ENCODE results near the gene SMG9. TPM values are rescaled to one million over a fixed set of nuclear protein-coding genes. Genes with fewer than 3 reads are reported as not detected.

The SMG9 gene
- total and polyA plus RNA-seq, 2 experiments from 2014 or later, result 54.1 to 59.5 TPM

GRCh38 chr19:43704002-43704705 lies 50.6 kb downstream of the SMG9 start:
- Histone ChIP-seq H3K4me1 (ENCODE audit: low read depth) (no peaks in the 10 kb centered on the region), H3K9me3 (ENCODE audit: low read depth) (no peaks in the 10 kb centered on the region), H3K27me3 (peaks cover 7% of the 10 kb centered on the region), H3K4me3 (no peak overlapping the region), H3K27ac (no peak overlapping the region), H3K36me3 (no peaks in the 10 kb centered on the region)
- DNase-seq (ENCODE audit: low read depth in 1 of 2, low spot score in 1 of 2), result no peak
- TF ChIP-seq CTCF (IDR thresholded peaks at IDR 0.05; ENCODE audit: low read depth, low read length), result no peak

- no peak overlapping the region for H3K4me3 ChIP-seq
- H3K9me3 ChIP-seq (ENCODE audit: low read depth), result no peaks in the 10 kb centered on the region
- H3K4me1 ChIP-seq (ENCODE audit: low read depth), result no peaks in the 10 kb centered on the region
- peaks cover 8% of the 10 kb centered on the region for H3K27me3 ChIP-seq
- H3K27ac ChIP-seq, result no peak overlapping the region
- peak in 1 of 2 donors; percentile 81 for DNase-seq (ENCODE audit: low read depth in 1 of 2, low spot score in 1 of 2)
- no peak for TF ChIP-seq CTCF (IDR thresholded peaks at IDR 0.05; ENCODE audit: low read depth, low read length)
- H3K36me3 ChIP-seq, result no peaks in the 10 kb centered on the region
These were observed 54.3 kb downstream of the SMG9 start for GRCh38 chr19:43700395-43701000.

GRCh38 chr19:43699506-43700394 lies 55.0 kb downstream of the SMG9 start:
- peak; percentile 46 to 48 for DNase-seq (ENCODE audit: low read depth in 1 of 2, low spot score in 1 of 2)
- Histone ChIP-seq H3K4me3 (no peak overlapping the region), H3K4me1 (ENCODE audit: low read depth) (no peaks in the 10 kb centered on the region), H3K9me3 (ENCODE audit: low read depth) (no peaks in the 10 kb centered on the region), H3K36me3 (no peaks in the 10 kb centered on the region), H3K27ac (no peak overlapping the region), H3K27me3 (peaks cover 8% of the 10 kb centered on the region)
- no peak for TF ChIP-seq CTCF (IDR thresholded peaks at IDR 0.05; ENCODE audit: low read depth, low read length)

- no peaks in the 10 kb centered on the region for H3K4me1 ChIP-seq (ENCODE audit: low read depth)
- no peak for DNase-seq (ENCODE audit: low read depth in 1 of 2, low spot score in 1 of 2)
- H3K4me3 ChIP-seq, result no peak overlapping the region
- peaks cover 8% of the 10 kb centered on the region for H3K27me3 ChIP-seq
- no peak for TF ChIP-seq CTCF (IDR thresholded peaks at IDR 0.05; ENCODE audit: low read depth, low read length)
- H3K36me3 ChIP-seq, result no peaks in the 10 kb centered on the region
- no peak overlapping the region for H3K27ac ChIP-seq
- H3K9me3 ChIP-seq (ENCODE audit: low read depth), result no peaks in the 10 kb centered on the region
These were observed 57.5 kb downstream of the SMG9 start for GRCh38 chr19:43697295-43697694.

GRCh38 chr19:43695985-43696704 lies 58.6 kb downstream of the SMG9 start:
- no peak overlapping the region for H3K27ac ChIP-seq
- no peaks in the 10 kb centered on the region for H3K9me3 ChIP-seq (ENCODE audit: low read depth)
- H3K36me3 ChIP-seq, result no peaks in the 10 kb centered on the region
- H3K4me1 ChIP-seq (ENCODE audit: low read depth), result no peaks in the 10 kb centered on the region
- no peak for DNase-seq (ENCODE audit: low read depth in 1 of 2, low spot score in 1 of 2)
- no peak for TF ChIP-seq CTCF (IDR thresholded peaks at IDR 0.05; ENCODE audit: low read depth, low read length)
- no peak overlapping the region for H3K4me3 ChIP-seq
- H3K27me3 ChIP-seq, result peaks cover 8% of the 10 kb centered on the region
